ENCODE measurements around the gene ZMIZ2.
"Not testable (repeated sequence)": the region's sequence is repeated elsewhere in the genome, so short reads cannot be mapped to it uniquely, and the experiment has no call there.

Gene ZMIZ2

GRCh38 chr7:44803828-44804519 lies 55.3 kb downstream of the ZMIZ2 start:
- DNase-seq (ENCODE audit: low spot score), result not testable (repeated sequence)

- no peak for DNase-seq (ENCODE audit: low spot score)
Measured at GRCh38 chr7:44805950-44806349, 57.3 kb downstream of the ZMIZ2 start.

- DNase-seq (ENCODE audit: low spot score), result no peak
Measured at GRCh38 chr7:44808914-44809393, 60.3 kb downstream of the ZMIZ2 start.

GRCh38 chr7:44811093-44811492 lies 62.4 kb downstream of the ZMIZ2 start:
- no peak for DNase-seq (ENCODE audit: low spot score)

- no peak for DNase-seq (ENCODE audit: low spot score)
Measured at GRCh38 chr7:44811571-44811970, 62.9 kb downstream of the ZMIZ2 start.

GRCh38 chr7:44814919-44815318 lies 66.3 kb downstream of the ZMIZ2 start:
- no peak for DNase-seq (ENCODE audit: low spot score)

GRCh38 chr7:44819292-44819691 lies 70.6 kb downstream of the ZMIZ2 start:
- DNase-seq (ENCODE audit: low spot score), result no peak
